GM18526 (cell line): ENCODE results near the gene POU4F2.

Source experiments
- POLR2A ChIP-seq: IDR thresholded peaks from 3 replicates; pipeline ENCODE4 v1.6.1; 2011; ENCODE audit not compliant: insufficient read length; ENCODE audit errors: extremely low read depth

POU4F2 gene

GRCh38 chr4:146646593-146647325, 8.1 kb downstream of the POU4F2 start:
- no peak for TF ChIP-seq POLR2A

- TF ChIP-seq POLR2A = no peak
These were observed 9.1 kb downstream of the POU4F2 start for GRCh38 chr4:146647615-146648460.

GRCh38 chr4:146648461-146648783, 9.7 kb downstream of the POU4F2 start:
- no peak for TF ChIP-seq POLR2A

GRCh38 chr4:146649232-146649631, 10.5 kb downstream of the POU4F2 start:
- TF ChIP-seq POLR2A = no peak

GRCh38 chr4:146650034-146650433, 11.3 kb downstream of the POU4F2 start:
- TF ChIP-seq POLR2A = no peak

GRCh38 chr4:146654687-146655520, 16.2 kb downstream of the POU4F2 start:
- no peak for TF ChIP-seq POLR2A

GRCh38 chr4:146655521-146655856, 16.8 kb downstream of the POU4F2 start:
- no peak for TF ChIP-seq POLR2A

- no peak for TF ChIP-seq POLR2A
These were observed 22.7 kb downstream of the POU4F2 start for GRCh38 chr4:146661367-146661766.

- TF ChIP-seq POLR2A = no peak
These were observed 36.3 kb downstream of the POU4F2 start for GRCh38 chr4:146674829-146675570.
